Measurements from ENCODE around the gene CENPF. TPM values are rescaled to one million over a fixed set of nuclear protein-coding genes. Genes with fewer than 3 reads are reported as not detected.
"Not testable (repeated sequence)": the region's sequence is repeated elsewhere in the genome, so short reads cannot be mapped to it uniquely, and the experiment has no call there.

CENPF gene
- total RNA-seq = 10 to 100 TPM in 1 of 2 donors, 1 to 10 TPM in 1; 4.3 to 17.7 TPM
- long read RNA-seq, partial matches to known transcripts = 9 of 9 reads
- long read RNA-seq, other reads (novel, unspliced or antisense) = 0 of 9 reads

- intact Hi-C loops (cut with DNase I, micrococcal nuclease) = no loop called here
- peak; percentile 95 for DNase-seq
Observed at GRCh38 chr1:214602764-214603657, at the start of gene CENPF. Gene CENPF, plus strand, starts transcription at chr1:214603195. Its CDS starts 10,560 bp downstream, at chr1:214613755.

GRCh38 chr1:214557952-214558735 lies 44.9 kb upstream of the CENPF start:
- intact Hi-C loops (cut with DNase I, micrococcal nuclease) = no loop called here
- DNase-seq = no peak
- ATAC-seq = no peak

More at GRCh38 chr1:214602764-214603657, at the start of gene CENPF:
- peak; percentile 99 for ATAC-seq

GRCh38 chr1:214563881-214564280 lies 39.1 kb upstream of the CENPF start:
- ATAC-seq = no peak
- intact Hi-C loops (cut with DNase I, micrococcal nuclease) = no loop called here
- DNase-seq = no peak

GRCh38 chr1:214565310-214565709 lies 37.7 kb upstream of the CENPF start:
- DNase-seq = no peak
- no peak for ATAC-seq
- intact Hi-C loops (cut with DNase I, micrococcal nuclease) = no loop called here

GRCh38 chr1:214566158-214567104 lies 36.6 kb upstream of the CENPF start:
- DNase-seq = no peak
- no peak for ATAC-seq
- intact Hi-C loops (cut with DNase I, micrococcal nuclease) = no loop called here

GRCh38 chr1:214567481-214567980 lies 35.5 kb upstream of the CENPF start:
- DNase-seq (no peak), ATAC-seq (no peak)
- intact Hi-C loops (cut with DNase I, micrococcal nuclease) = no loop called here

- intact Hi-C loops (cut with DNase I, micrococcal nuclease) = no loop called here
- no peak for DNase-seq
- no peak for ATAC-seq
Observed at GRCh38 chr1:214568328-214568727, 34.7 kb upstream of the CENPF start.

GRCh38 chr1:214569357-214570004 lies 33.5 kb upstream of the CENPF start:
- intact Hi-C loops (cut with DNase I, micrococcal nuclease) = no loop called here
- DNase-seq (no peak), ATAC-seq (no peak)

GRCh38 chr1:214570442-214570841 lies 32.6 kb upstream of the CENPF start:
- intact Hi-C loops (cut with DNase I, micrococcal nuclease) = no loop called here
- no peak for DNase-seq
- no peak for ATAC-seq

- intact Hi-C loops (cut with DNase I, micrococcal nuclease) = no loop called here
- DNase-seq (no peak), ATAC-seq (no peak)
Observed at GRCh38 chr1:214571281-214571680, 31.7 kb upstream of the CENPF start.

GRCh38 chr1:214573386-214574318 lies 29.3 kb upstream of the CENPF start:
- intact Hi-C loops (cut with DNase I, micrococcal nuclease) = no loop called here
- ATAC-seq = peak; percentile 80
- DNase-seq = no peak

GRCh38 chr1:214574598-214575411 lies 28.2 kb upstream of the CENPF start:
- intact Hi-C loops (cut with DNase I, micrococcal nuclease) = no loop called here
- ATAC-seq (no peak), DNase-seq (no peak)

GRCh38 chr1:214576120-214576519 lies 26.9 kb upstream of the CENPF start:
- intact Hi-C loops (cut with DNase I, micrococcal nuclease); ATAC-seq; DNase-seq: not testable (repeated sequence)

- DNase-seq (no peak), ATAC-seq (no peak)
- intact Hi-C loops (cut with DNase I, micrococcal nuclease) = no loop called here
Observed at GRCh38 chr1:214579183-214579582, 23.8 kb upstream of the CENPF start.

GRCh38 chr1:214581785-214582184 lies 21.2 kb upstream of the CENPF start:
- no peak for ATAC-seq
- DNase-seq = no peak
- intact Hi-C loops (cut with DNase I, micrococcal nuclease) = loop anchor here (5.0 to 10.0 kb wide), 3 partner anchors 194 to 317 kb away; no protein-coding TSS in a partner anchor

- intact Hi-C loops (cut with DNase I, micrococcal nuclease) = loop anchor here (5.0 to 10.0 kb wide), 3 partner anchors 195 to 318 kb away; no protein-coding TSS in a partner anchor
- no peak for DNase-seq
- no peak for ATAC-seq
Observed at GRCh38 chr1:214582289-214582891, 20.6 kb upstream of the CENPF start.

Data from left colon (tissue), 2 donors.